Vagina (tissue), 2 donors: ENCODE results near the gene STIM2.

Experiments used
- POLR2A ChIP-seq, 2 donors: fragments of 450-650 bp; IDR thresholded peaks; one replicate each; pipeline ENCODE4 v1.6.1; 2017; ENCODE audit warnings: antibody characterized with exemption in 2 of 2, mild to moderate bottlenecking in 2 of 2, moderate library complexity in 2 of 2
- TF ChIP-seq, protein P1 (sequence below), 3 experiments: fragments of 450-650 bp in 2 of 3; fragments of 200-600 bp in 1 of 3; sonication (generic) in 1 of 3; IDR thresholded peaks; one replicate each; pipeline ENCODE4 v1.5.1; 2017 to 2019; ENCODE audit warnings: antibody characterized with exemption in 3 of 3, mild to moderate bottlenecking in 2 of 3, moderate library complexity in 2 of 3

GRCh38 chr4:26854701-26855100 lies 5.9 kb upstream of the STIM2 start:
- TF ChIP-seq, protein P1, sequence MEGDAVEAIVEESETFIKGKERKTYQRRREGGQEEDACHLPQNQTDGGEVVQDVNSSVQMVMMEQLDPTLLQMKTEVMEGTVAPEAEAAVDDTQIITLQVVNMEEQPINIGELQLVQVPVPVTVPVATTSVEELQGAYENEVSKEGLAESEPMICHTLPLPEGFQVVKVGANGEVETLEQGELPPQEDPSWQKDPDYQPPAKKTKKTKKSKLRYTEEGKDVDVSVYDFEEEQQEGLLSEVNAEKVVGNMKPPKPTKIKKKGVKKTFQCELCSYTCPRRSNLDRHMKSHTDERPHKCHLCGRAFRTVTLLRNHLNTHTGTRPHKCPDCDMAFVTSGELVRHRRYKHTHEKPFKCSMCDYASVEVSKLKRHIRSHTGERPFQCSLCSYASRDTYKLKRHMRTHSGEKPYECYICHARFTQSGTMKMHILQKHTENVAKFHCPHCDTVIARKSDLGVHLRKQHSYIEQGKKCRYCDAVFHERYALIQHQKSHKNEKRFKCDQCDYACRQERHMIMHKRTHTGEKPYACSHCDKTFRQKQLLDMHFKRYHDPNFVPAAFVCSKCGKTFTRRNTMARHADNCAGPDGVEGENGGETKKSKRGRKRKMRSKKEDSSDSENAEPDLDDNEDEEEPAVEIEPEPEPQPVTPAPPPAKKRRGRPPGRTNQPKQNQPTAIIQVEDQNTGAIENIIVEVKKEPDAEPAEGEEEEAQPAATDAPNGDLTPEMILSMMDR (IDR thresholded peaks at IDR 0.05) = no peak
- TF ChIP-seq POLR2A (IDR thresholded peaks at IDR 0.05) = no peak
